ENCODE data around the gene AFG3L2.
"Not testable (repeated sequence)": the region's sequence is repeated elsewhere in the genome, so short reads cannot be mapped to it uniquely, and the experiment has no call there.

The AFG3L2 gene

DNA sequence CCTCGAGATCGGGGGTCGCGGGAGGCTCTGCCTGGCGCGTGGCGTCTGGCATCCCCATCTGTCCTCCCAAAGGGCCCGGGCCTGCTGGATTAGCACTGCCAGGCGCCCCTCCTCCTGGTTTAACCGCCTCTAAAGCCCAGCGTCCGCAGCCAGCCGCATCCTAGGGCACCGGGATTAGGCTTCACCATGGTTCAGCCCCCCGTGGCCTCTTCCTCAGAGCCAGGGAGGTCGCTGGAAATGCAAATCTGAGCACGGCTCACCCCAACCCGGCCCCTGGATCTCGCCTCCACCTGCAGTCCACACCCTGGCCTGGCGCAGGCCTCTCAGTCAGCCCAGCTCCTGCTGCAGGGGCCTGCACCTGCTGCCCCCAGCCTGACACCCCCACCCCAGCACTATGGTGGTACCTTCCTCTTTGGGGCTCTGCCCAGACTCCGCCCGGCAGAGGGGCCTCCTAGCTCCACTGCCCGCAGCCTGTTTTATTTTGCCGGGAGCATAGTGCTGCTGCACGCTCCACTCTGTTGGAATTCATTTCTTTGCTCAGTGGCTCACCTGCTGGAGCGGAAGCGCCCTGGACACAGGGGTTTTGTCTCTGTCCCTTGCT lies 43.9 kb upstream of the AFG3L2 start:
- no peak overlapping the region for H3K4me3 ChIP-seq (ENCODE audit: low read length)
- DNase-seq (ENCODE audit: low read depth): no peak
- TF ChIP-seq, protein P1, sequence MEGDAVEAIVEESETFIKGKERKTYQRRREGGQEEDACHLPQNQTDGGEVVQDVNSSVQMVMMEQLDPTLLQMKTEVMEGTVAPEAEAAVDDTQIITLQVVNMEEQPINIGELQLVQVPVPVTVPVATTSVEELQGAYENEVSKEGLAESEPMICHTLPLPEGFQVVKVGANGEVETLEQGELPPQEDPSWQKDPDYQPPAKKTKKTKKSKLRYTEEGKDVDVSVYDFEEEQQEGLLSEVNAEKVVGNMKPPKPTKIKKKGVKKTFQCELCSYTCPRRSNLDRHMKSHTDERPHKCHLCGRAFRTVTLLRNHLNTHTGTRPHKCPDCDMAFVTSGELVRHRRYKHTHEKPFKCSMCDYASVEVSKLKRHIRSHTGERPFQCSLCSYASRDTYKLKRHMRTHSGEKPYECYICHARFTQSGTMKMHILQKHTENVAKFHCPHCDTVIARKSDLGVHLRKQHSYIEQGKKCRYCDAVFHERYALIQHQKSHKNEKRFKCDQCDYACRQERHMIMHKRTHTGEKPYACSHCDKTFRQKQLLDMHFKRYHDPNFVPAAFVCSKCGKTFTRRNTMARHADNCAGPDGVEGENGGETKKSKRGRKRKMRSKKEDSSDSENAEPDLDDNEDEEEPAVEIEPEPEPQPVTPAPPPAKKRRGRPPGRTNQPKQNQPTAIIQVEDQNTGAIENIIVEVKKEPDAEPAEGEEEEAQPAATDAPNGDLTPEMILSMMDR (IDR thresholded peaks at IDR 0.05; ENCODE audit: insufficient read depth, low read depth, low read length, missing control alignments): no peak

GRCh38 chr18:12417687-12418086 lies 40.7 kb upstream of the AFG3L2 start:
- TF ChIP-seq, protein P1 (IDR thresholded peaks at IDR 0.05; ENCODE audit: insufficient read depth, low read depth, low read length, missing control alignments): no peak
- H3K4me3 ChIP-seq (ENCODE audit: low read length): no peak overlapping the region
- DNase-seq (ENCODE audit: low read depth): no peak

DNA sequence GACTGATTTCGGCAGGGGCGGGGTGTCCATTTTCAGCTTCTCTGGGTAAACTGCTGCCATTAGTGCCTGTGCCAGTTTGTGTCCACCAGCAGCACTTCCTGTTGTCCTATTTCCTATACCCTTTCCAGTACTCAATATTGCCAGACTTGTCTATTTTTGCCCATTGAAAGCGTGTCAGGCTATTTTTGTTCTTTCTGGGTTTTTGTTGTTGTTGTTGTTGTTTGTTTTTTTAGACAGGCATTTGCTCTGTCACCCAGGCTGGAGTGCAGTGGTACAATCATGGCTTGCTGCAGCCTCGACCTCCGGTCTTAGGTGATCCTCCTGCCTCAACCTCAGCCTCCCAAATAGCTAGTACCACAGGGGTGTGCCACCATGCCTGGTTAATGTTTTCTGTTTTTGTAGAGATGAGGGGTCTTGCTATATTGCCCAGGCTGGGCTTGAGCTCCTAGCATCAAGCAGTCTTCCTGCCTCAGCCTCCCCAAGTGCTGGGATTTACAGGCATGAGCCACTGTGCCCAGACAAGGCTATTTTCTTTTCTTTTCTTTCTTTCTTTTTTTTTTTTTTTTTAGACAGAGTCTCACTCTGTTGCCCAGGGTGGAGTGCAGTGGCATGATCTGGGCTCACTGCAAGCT lies 39.2 kb upstream of the AFG3L2 start:
- no peak overlapping the region for H3K4me3 ChIP-seq (ENCODE audit: low read length)
- DNase-seq (ENCODE audit: low read depth): no peak
- TF ChIP-seq, protein P1 (IDR thresholded peaks at IDR 0.05; ENCODE audit: insufficient read depth, low read depth, low read length, missing control alignments): no peak

- H3K4me3 ChIP-seq (ENCODE audit: low read length): no peak overlapping the region
- TF ChIP-seq, protein P1 (IDR thresholded peaks at IDR 0.05; ENCODE audit: insufficient read depth, low read depth, low read length, missing control alignments): no peak
- no peak for DNase-seq (ENCODE audit: low read depth)
Measured at GRCh38 chr18:12411456-12411855, 34.4 kb upstream of the AFG3L2 start.

DNA sequence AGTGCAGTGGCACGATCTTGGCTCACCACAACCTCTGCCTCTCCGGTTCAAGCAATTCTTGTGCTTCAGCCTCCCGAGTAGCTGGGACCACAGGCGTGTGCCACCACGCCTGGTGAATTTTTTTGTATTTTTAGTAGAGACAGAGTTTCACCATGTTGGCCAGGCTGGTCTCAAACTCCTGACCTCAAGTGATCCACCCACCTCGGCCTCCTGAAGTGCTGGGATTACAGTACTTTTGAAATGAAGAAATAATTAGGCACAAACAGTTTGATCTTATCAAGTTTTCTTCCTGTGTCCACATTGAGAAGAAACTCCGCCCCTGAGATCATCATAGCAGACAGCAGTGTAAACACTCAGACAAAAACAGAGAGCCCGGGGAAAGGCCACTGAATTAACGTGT lies 33.7 kb upstream of the AFG3L2 start:
- not testable (repeated sequence) for H3K4me3 ChIP-seq (ENCODE audit: low read length); DNase-seq (ENCODE audit: low read depth)

DNA sequence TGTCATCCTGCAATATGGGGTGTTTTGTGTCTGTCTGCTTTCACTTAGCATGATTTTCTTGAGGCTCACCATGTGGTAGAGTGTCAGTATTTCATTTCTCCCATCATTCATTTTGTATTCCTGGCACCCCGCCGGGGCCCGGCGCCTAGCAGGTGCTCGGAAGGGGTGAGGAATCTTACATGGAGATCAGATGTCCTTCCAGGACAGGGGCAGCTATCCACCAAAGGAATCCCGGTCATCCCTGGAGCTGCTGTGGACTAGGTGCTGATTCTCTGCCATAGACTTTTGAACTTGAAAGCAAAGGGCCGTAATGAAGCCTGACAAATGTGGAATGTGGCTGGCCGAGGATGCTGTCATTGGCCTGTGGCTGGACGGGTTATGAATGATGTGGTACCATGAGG lies 33.1 kb upstream of the AFG3L2 start:
- no peak for DNase-seq (ENCODE audit: low read depth)
- no peak overlapping the region for H3K4me3 ChIP-seq (ENCODE audit: low read length)
- TF ChIP-seq, protein P1 (IDR thresholded peaks at IDR 0.05; ENCODE audit: insufficient read depth, low read depth, low read length, missing control alignments): no peak

DNA sequence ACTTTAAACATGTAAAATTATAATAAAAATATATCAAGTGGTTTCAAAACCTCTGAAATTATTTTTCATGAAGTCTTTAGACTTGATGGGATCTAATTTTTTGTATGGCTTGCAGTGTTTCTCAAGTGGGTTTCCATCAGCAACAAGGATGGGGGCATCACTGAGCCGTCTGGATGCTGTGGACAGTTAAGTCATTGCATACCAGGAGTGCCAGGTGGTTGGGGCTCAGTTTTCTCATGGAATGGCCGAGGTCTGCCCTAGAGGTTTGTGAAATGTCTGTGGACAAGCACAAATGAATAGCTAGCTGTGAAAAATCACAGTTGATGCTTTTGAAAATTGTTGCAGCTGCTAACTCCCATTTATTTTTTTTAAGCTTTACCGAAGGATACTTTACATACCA lies 32.4 kb upstream of the AFG3L2 start:
- TF ChIP-seq, protein P1 (IDR thresholded peaks at IDR 0.05; ENCODE audit: insufficient read depth, low read depth, low read length, missing control alignments): no peak
- H3K4me3 ChIP-seq (ENCODE audit: low read length): no peak overlapping the region
- no peak for DNase-seq (ENCODE audit: low read depth)
